Liver (tissue), 9 donors: ENCODE measurements around the gene TPST1. TPM values are rescaled to one million over a fixed set of nuclear protein-coding genes. Genes with fewer than 3 reads are reported as not detected.

ENCODE experiments used
- DNase-seq: peaks from one replicate; pipeline ENCODE4 v3.0.0-alpha.2; 2017; ENCODE audit warnings: low spot score
- H3K27ac ChIP-seq, 2 donors: one replicate each; pipeline ENCODE4 v1.7.0; 2013; ENCODE audit warnings: inconsistent platforms in 2 of 2, low read length in 2 of 2, control low read depth in 1 of 2, low read depth in 1 of 2, mild to moderate bottlenecking in 1 of 2
- H3K27me3 ChIP-seq, 4 donors: one replicate each; pipeline versions ENCODE4 v1.6.1 to v1.7.0; 2013; ENCODE audit warnings: low read length in 3 of 4, inconsistent platforms in 1 of 4, mild to moderate bottlenecking in 1 of 4, moderate library complexity in 1 of 4; ENCODE audit not compliant: control insufficient read depth in 4 of 4, insufficient read depth in 4 of 4
- H3K36me3 ChIP-seq, 4 donors: one replicate each; pipeline versions ENCODE4 v1.6.1 to v1.7.0; 2013; ENCODE audit warnings: low read length in 3 of 4, mild to moderate bottlenecking in 3 of 4, low read depth in 1 of 4, moderate library complexity in 1 of 4; ENCODE audit not compliant: control insufficient read depth in 4 of 4, insufficient read depth in 3 of 4
- H3K4me1 ChIP-seq, 4 donors: one replicate each; pipeline versions ENCODE4 v1.6.1 to v1.7.0; 2013; ENCODE audit warnings: low read length in 3 of 4, mild to moderate bottlenecking in 3 of 4, moderate library complexity in 1 of 4; ENCODE audit not compliant: control insufficient read depth in 4 of 4, insufficient read depth in 4 of 4
- H3K4me3 ChIP-seq, 3 donors: one replicate each; pipeline versions ENCODE4 v1.6.1 to v1.7.0; 2013; ENCODE audit warnings: low read length in 3 of 3, control low read depth in 1 of 3, low read depth in 1 of 3, mild to moderate bottlenecking in 1 of 3
- H3K9ac ChIP-seq, 2 donors: one replicate each; pipeline ENCODE4 v1.7.0; 2013; ENCODE audit warnings: low read length in 2 of 2, mild to moderate bottlenecking in 2 of 2, moderate library complexity in 2 of 2, control low read depth in 1 of 2, low read depth in 1 of 2
- H3K9me3 ChIP-seq, 4 donors: one replicate each; pipeline versions ENCODE4 v1.6.1 to v1.7.0; 2013; ENCODE audit warnings: low read length in 3 of 4; ENCODE audit not compliant: control insufficient read depth in 4 of 4
- FOXA1 ChIP-seq: IDR thresholded peaks from 2 replicates; pipeline ENCODE4 v1.6.1; 2016; ENCODE audit warnings: antibody characterized with exemption
- FOXA2 ChIP-seq: IDR thresholded peaks from 2 replicates; pipeline ENCODE4 v1.6.1; 2016; ENCODE audit warnings: antibody characterized with exemption
- HNF4A ChIP-seq, 2 donors: conservative IDR thresholded peaks; 2 replicates each; pipeline ENCODE4 v1.6.1; 2016; ENCODE audit warnings: antibody characterized with exemption in 2 of 2, mild to moderate bottlenecking in 2 of 2
- RXRA ChIP-seq, 2 donors: IDR thresholded peaks; 2 replicates each; pipeline ENCODE4 v1.6.1; 2017 to 2018; ENCODE audit warnings: antibody characterized with exemption in 2 of 2, mild to moderate bottlenecking in 1 of 2
- SP1 ChIP-seq: IDR thresholded peaks from 2 replicates; pipeline ENCODE4 v1.6.1; 2018; ENCODE audit warnings: antibody characterized with exemption, mild to moderate bottlenecking
- TAF1 ChIP-seq: conservative IDR thresholded peaks from 2 replicates; pipeline ENCODE4 v1.6.1; 2016; ENCODE audit warnings: antibody characterized with exemption, mild to moderate bottlenecking
- YY1 ChIP-seq: IDR thresholded peaks from 2 replicates; pipeline ENCODE4 v1.6.1; 2016; ENCODE audit warnings: antibody characterized with exemption, mild to moderate bottlenecking
- WGBS: extraction: QIAGEN DNeasy Blood & Tissue Kit; methylation state at CpG from one replicate; pipeline ENCODE4 v1.1.7; 2013; 5-methylcytosine and 5-hydroxymethylcytosine counted together
- polyA plus RNA-seq, 2 donors: library from polyadenylated mRNA; stranded (reverse) in 1 of 2; unstranded in 1 of 2; fragments of 200-250 nt in 1 of 2; fragments of >200 nt in 1 of 2; fragmentation: Nextera tagmentation in 1 of 2; extraction: Ambion mirVana in 1 of 2; gene quantifications; one replicate each; pipeline versions ENCODE4 v1.2.1 to v1.2.3, GENCODE V29; 2013 to 2015
- total RNA-seq, 2 donors: library from RNA; depleted of rRNA; stranded (reverse); fragments of >200 nt; gene quantifications; one replicate each; pipeline ENCODE4 v1.2.3, GENCODE V29; 2014
- TF ChIP-seq, protein P1 (sequence below): IDR thresholded peaks from 2 replicates; pipeline ENCODE4 v1.6.1; 2016; ENCODE audit warnings: antibody characterized with exemption
- TF ChIP-seq, protein P2 (sequence below): IDR thresholded peaks from 2 replicates; pipeline ENCODE4 v1.6.1; 2016; ENCODE audit warnings: antibody characterized with exemption
- donor health status: healthy.
- donor health status: healthy.
- donor health status: healthy.
- donor health status: healthy.
- donor health status: healthy.

TPST1 gene
- total and polyA plus RNA-seq, 4 donors, result 23.8 to 62.5 (median 25.7) TPM

DNA sequence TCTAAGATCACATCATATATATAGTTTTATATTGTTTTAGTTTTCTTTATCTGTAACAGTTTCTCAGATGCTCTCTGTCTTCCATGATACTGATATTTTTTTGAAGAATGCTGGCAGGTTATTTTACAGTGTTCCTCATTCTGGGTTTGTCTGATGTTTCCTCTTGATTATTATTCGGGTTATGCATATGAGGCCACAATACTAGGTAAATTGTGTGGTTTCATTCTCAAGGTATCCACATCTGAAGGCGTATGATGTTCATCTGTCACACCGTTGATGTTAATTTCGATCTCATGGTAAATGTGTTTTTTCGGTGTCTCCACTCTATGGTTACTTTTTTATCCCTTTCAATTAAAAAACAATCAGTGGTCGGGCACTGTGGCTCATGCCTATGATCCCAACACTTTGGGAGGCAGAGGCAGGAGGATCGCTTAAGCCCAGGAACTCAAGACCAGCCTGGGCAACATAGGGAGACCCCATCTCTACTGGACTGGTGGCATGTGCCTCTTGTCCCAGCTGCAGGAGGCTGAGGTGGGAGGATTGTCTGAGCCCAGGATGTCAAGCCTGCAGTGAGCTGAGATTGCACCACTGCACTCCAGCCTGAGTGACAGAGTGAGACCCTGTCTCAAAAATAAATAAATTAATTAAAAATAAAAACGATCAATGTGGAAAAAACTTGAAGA is 108.9 kb downstream of the TPST1 start (continued):
- TF ChIP-seq YY1, result no peak
- TF ChIP-seq SP1, result no peak
- TF ChIP-seq FOXA1, result no peak
- no peak for TF ChIP-seq HNF4A (conservative IDR thresholded peaks at IDR 0.05)
- TF ChIP-seq FOXA2, result no peak
- no peak for TF ChIP-seq TAF1

DNA sequence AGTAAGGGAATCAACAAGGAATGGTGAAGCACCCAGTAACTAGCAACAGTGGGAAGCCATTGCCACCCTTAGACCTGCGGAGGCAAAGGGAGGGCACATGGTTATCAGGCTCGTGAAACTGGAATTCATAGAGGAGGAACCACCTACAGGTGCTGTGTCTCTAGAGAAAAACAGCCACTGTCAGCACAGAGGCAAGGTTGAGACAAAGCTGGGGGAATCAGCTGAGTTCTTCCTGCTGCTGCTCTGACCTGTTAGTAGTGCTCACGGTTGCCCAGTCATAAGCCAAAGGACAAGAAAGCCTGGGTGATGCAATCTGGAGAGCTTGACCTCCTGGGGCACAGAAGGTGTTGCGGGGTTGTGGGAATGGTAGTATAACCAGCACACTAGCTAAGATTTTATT is 110.1 kb downstream of the TPST1 start:
- no peaks in the 10 kb centered on the region for H3K36me3 ChIP-seq
- peaks cover 4 to 11% (median 5%) of the 10 kb centered on the region in 4 donors for H3K4me1 ChIP-seq
- peak in 1 of 2 donors; percentile 52 for TF ChIP-seq HNF4A (conservative IDR thresholded peaks at IDR 0.05)
- TF ChIP-seq RXRA (IDR thresholded peaks at IDR 0.05), result peak in 1 of 2 donors; percentile 44
- TF ChIP-seq, protein P1, sequence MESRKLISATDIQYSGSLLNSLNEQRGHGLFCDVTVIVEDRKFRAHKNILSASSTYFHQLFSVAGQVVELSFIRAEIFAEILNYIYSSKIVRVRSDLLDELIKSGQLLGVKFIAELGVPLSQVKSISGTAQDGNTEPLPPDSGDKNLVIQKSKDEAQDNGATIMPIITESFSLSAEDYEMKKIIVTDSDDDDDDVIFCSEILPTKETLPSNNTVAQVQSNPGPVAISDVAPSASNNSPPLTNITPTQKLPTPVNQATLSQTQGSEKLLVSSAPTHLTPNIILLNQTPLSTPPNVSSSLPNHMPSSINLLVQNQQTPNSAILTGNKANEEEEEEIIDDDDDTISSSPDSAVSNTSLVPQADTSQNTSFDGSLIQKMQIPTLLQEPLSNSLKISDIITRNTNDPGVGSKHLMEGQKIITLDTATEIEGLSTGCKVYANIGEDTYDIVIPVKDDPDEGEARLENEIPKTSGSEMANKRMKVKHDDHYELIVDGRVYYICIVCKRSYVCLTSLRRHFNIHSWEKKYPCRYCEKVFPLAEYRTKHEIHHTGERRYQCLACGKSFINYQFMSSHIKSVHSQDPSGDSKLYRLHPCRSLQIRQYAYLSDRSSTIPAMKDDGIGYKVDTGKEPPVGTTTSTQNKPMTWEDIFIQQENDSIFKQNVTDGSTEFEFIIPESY, result no peak
- 52% methylated on average over 4 of the region's 4 CpGs for WGBS
- no peaks in the 10 kb centered on the region for H3K27me3 ChIP-seq
- no peak overlapping the region for H3K9ac ChIP-seq
- H3K4me3 ChIP-seq, result no peak overlapping the region
- no peak for DNase-seq
- no peak overlapping the region for H3K27ac ChIP-seq
- H3K9me3 ChIP-seq, result no peaks in the 10 kb centered on the region

DNA sequence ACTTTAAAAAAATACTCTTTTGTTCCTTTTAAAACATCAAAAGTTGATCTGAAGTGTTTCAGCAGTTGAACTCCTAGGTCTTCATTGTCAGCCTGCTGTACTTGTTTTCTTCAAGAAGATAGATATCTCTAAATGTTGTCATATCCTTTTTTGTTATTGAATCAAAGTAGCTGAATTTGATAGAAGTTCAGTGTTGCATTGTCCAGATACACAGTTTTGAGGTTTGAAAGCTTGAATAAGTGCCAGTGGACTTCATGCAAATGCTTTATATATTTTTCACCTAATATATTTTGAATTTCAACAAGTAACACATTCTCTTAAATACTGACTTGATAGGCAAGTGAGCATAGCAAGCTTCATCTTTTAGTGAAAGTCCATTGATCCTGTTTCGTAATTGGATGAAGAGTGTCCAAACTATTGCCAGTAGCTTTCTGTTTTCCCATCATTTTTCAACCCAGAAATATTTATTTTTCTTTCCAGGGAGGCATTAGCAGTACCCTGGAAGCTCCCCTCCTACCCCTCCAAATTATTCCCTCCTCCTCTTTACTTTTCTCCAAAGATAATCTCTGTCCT is 114.4 kb downstream of the TPST1 start:
- no peak for DNase-seq
- Histone ChIP-seq H3K9ac (no peak overlapping the region), H3K27ac (peak overlapping the region in 1 of 2 donors; percentile 50), H3K4me3 (no peak overlapping the region), H3K36me3 (no peaks in the 10 kb centered on the region), H3K9me3 (no peaks in the 10 kb centered on the region), H3K27me3 (no peaks in the 10 kb centered on the region), H3K4me1 (peaks cover 1 to 14% (median 4%) of the 10 kb centered on the region in 4 donors)
- TF ChIP-seq FOXA2 (no peak), HNF4A (conservative IDR thresholded peaks at IDR 0.05) (peak in 1 of 2 donors; percentile 26)
- 51% methylated on average over 1 of the region's 1 CpG for WGBS

DNA sequence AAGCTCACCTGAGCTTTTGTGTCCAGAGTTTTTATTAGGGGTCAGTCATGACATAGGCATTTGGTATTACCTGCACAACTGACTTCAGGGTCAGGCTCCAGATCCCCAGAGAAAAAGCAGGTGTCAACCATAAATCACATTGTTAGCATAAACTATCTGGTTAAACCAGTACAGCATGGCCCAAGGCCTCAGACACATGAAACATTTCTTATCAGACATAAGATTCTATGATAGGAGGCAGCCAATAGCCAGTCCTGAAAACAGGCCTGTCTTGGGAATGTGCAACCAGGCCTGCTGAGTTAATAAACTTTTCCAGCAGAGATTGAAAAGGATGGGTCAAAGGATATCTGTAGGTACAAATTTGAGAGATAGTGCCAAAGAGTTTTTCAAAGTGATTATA is 116.1 kb downstream of the TPST1 start:
- H3K27ac ChIP-seq, result peak overlapping the region; percentile 7 to 9
- H3K9ac ChIP-seq, result no peak overlapping the region
- TF ChIP-seq, protein P2, sequence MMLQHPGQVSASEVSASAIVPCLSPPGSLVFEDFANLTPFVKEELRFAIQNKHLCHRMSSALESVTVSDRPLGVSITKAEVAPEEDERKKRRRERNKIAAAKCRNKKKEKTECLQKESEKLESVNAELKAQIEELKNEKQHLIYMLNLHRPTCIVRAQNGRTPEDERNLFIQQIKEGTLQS, result no peak
- TF ChIP-seq HNF4A (conservative IDR thresholded peaks at IDR 0.05), result peak in 1 of 2 donors; percentile 14
- DNase-seq, result no peak
- H3K9me3 ChIP-seq, result no peaks in the 10 kb centered on the region
- no peaks in the 10 kb centered on the region for H3K36me3 ChIP-seq
- no peak overlapping the region for H3K4me3 ChIP-seq
- H3K27me3 ChIP-seq, result no peaks in the 10 kb centered on the region
- H3K4me1 ChIP-seq, result peaks cover 1 to 13% (median 7%) of the 10 kb centered on the region in 4 donors
